ENCODE data around the gene MCM6.

Gene MCM6

GRCh38 chr2:135863233-135863632, 13.0 kb downstream of the MCM6 start:
- DNase-seq (ENCODE audit: low spot score): no peak

GRCh38 chr2:135862718-135863117, 13.5 kb downstream of the MCM6 start:
- DNase-seq (ENCODE audit: low spot score): no peak

GRCh38 chr2:135853401-135853800, 22.8 kb downstream of the MCM6 start:
- DNase-seq (ENCODE audit: low spot score): no peak

DNA sequence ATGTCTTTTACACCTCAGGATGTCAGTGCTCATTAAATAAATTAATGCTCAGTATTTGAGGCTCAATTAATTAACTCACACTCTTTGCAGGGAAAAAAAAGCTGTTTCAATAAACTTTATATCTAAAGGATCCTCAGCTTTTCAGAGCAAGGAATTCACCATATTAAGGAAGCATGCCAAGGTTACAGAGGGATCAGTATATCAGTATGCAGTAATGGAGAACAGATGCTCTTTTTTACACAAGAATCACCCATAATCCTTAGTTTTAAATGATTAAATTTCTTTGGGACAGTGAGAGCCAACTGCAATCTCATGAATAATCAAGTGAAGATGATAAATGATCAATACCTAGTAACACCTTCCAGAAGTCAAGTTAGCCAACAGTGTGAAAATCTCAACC, 24.4 kb downstream of the MCM6 start:
- DNase-seq (ENCODE audit: low spot score): no peak

GRCh38 chr2:135850892-135851668, 25.2 kb downstream of the MCM6 start:
- DNase-seq (ENCODE audit: low spot score): no peak

GRCh38 chr2:135849087-135849486, 27.2 kb downstream of the MCM6 start:
- no peak for DNase-seq (ENCODE audit: low spot score)

DNA sequence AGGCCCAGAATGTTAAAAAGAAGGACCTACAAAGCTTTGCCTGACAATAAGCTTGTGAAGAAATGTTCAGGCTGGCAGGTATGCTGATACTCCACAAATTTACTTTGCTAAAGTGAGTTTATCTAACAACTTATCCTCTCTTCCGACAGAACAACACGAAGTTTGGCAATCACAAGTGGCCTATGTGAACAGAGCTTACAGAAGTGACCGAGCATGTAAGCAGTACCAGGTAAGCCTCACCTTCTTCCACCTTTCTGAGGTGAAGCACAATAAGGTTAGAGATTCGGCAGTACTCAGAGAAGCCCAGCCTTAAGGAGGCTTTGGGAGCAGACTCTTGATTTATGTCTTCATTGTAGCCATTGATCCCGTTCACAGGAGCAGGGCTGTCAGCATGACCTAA, 30.2 kb downstream of the MCM6 start:
- DNase-seq (ENCODE audit: low spot score): no peak

GRCh38 chr2:135845257-135845656, 31.0 kb downstream of the MCM6 start:
- DNase-seq (ENCODE audit: low spot score): no peak

- DNase-seq (ENCODE audit: low spot score): peak; percentile 15
Observed at GRCh38 chr2:135844301-135844895, 31.8 kb downstream of the MCM6 start.

- DNase-seq (ENCODE audit: low spot score): peak; percentile 88
Observed at GRCh38 chr2:135843671-135844070, 32.6 kb downstream of the MCM6 start.

- DNase-seq (ENCODE audit: low spot score): no peak
Observed at GRCh38 chr2:135840601-135841000, 35.6 kb downstream of the MCM6 start.

DNA sequence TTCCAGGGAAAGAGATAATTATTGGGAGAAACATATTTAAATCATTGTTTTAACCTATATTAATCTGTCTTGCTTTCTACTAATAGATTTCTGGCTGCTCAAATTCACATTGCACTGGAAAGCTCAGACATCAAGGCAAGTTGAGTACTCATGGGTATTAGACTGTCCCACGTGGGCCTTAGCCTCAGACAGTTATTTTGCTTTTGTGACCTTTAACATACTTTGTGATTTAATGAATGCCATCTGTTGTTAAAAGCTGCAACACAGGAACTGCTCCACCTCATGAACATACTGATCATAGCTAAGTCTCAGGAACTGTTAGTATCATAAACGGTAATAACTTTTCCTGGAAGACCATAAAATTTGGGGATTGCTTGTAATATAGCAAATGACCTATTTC, 36.5 kb downstream of the MCM6 start:
- no peak for DNase-seq (ENCODE audit: low spot score)

DNA sequence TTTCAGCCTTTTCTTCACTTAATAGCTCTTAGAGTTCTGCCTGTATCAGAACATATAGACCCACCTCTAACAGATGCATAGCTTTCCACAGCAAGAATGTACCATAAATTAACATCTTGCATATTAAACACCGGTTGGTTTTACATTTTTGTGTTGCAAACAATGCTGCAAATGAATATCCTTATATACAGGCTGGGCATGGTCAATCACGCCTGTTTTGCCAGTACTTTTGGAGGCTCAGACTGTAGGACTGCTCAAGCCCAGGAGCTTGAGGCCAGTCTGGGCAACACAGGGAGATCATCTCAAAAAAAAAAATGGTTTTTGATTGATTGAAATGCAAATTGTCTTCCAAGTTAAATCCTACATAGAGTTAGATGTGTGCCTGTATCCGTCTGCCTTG, 37.7 kb downstream of the MCM6 start:
- no peak for DNase-seq (ENCODE audit: low spot score)

DNA sequence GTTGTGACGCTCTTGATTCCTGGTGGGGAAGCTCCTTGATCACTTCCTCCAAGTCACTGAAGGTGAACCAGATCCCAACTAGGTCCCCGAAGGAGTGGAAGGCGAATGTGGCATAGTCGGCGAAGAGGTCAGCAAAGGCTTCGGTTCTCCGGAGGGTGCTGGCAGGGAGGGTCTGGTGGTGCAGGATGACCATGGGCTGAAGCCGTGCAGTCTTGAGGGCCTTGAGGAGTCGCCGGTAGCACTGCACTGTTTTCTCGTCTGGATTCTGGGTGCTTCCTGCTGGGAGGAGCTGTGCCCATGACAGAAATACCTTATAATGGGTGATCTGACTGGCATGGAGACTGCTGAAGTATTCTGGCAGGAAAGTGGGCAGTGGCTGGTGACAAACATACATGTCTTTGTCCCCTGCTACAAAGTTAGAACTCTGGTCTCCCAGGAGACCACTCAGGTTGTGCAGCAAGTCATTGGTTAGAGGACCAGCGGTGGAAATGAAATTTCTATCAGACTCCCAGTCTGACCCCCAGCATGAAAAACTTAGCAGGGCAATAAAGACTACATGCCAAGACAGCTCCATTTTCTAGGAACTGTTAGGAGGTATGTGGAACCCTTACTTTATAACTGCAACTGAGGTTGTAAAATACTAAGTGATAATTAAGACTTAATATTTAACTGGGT, 39.5 kb downstream of the MCM6 start, which contains the start of gene LCT:
Gene LCT (minus strand): TSS at position 589 of the 675 bp plus-strand sequence. CDS start 15 bp downstream, at position 574.
- DNase-seq (ENCODE audit: low spot score): no peak

DNA sequence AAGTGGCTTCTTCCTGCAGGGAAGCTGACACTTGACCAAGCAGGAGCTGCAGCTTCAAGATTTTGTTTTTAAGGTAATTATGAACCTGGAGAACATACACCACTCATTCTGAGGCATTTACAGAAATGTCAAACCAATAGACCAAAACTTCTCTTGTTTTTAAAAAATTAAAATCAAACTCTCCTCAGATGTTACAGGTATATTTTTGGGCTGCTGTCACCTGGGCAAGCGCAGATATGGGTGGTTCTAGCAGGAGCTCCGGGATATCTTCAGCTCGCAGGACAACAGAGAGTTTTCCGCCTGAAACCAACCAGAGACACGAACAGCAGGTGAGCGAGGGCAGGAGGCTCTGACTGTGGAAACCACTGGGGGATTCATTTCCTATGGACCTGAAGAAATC, 43.4 kb downstream of the MCM6 start:
- no peak for DNase-seq (ENCODE audit: low spot score)

GRCh38 chr2:135831180-135831812, 44.9 kb downstream of the MCM6 start:
- DNase-seq (ENCODE audit: low spot score): no peak

GRCh38 chr2:135829378-135830135, 46.7 kb downstream of the MCM6 start:
- DNase-seq (ENCODE audit: low spot score): no peak

DNA sequence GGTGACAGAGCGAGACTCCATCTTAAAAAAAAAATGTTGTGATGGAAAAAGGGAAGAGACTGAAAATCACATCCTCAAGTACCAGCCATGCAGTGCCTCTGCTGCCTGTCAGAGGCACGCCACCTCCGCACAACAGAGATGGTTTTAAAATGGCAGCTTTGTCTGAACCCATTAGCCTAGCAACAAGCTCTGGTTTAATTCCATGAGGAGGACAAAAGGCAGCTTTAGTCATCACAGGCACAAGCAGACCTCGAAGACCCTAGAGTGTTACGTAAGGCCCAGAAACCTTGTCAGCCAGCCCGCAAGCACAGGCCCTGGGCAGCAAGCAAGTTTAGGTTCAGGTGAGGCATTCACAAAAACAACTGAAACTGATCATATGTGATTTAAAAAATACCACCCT, 49.7 kb downstream of the MCM6 start:
- DNase-seq (ENCODE audit: low spot score): no peak

DNA sequence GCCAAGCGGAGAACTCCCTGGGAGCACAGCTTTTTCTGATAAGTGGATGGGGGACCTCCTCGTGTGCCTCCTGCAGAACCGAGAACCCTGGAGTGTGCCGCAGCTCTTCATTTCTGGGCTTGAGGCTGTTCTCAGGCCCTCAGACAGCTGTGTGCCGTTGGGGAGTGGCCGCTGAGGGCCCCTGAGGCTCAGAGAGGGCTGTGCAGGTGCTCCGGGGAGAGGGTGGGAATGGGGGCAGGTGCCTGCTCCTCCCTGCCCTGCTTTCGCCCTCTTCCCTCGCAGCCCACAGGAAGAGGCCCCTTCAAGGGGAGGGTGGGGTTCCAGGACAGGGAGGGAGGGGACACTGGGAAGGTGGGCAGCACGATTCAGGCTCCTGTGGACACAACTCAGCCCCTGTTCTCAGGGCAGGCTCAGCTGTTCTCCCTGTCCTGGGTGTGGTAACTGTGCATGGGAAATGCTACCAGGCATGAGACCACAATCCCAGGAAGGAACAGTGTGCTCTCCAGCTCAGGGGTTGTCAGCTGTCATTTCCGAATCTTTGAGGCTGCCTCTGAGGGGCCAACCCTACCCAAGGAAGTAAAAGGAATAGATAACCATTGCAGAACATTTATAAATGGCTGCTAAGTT, 50.6 kb downstream of the MCM6 start:
- no peak for DNase-seq (ENCODE audit: low spot score)

DNA sequence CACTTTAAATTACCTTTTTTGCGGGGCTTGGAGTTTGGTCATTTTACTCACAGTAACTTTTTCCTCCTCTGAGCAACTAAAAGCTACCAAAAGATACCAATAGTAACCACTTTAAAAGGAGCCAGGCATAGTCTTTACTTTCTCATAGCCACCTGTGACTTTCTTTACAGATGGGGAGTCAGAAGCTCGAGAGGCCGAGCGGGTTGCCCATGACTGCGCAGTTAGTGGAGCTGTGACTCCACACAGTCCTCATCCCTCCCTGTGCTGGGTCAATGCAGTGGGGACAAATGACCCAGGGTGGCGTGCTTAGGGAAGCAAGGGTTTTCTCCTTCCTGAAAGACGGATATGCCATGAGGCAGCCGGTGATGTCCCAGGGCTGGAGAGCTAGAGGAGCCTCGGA, 51.1 kb downstream of the MCM6 start:
- no peak for DNase-seq (ENCODE audit: low spot score)

DNA sequence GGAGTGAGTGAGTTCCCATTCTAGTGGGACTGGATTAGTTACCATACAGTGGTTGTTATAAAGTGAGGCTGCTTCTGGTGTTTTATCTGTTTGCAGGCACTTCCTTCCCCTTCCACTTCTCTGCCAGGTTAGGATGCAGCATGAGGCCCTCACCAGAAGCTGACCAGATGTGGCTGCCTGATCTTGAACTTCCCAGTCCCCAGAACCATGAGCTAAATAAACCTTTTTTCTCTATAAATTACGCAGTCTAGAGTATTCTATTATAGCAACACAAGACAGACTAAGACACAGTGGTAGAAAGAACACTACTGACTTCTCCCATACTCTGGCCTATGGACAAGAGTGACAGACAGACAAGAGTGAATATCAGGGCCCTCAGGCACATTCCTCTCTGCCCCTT, 53.4 kb downstream of the MCM6 start:
- no peak for DNase-seq (ENCODE audit: low spot score)

DNA sequence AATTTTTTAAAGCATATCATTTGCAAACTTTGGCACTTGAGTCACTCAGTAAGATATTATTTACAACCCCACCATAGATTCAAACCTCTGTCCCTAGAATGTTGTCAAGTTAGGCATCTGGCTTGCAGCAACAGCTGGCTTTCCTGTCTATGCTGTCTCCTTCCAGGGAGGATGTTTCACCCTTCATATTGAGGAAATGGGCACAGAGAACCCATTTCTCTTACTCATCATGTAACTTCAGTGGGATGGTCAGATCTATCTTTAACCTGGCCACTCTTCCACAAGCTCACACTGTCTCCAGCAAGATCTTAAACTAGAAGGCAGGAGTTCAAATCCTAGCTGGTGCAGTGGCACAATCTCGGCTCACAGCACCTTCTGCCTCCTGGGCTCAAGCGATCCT, 55.1 kb downstream of the MCM6 start:
- no peak for DNase-seq (ENCODE audit: low spot score)
